Loucy (cell line): Measurements from ENCODE around the gene TANGO6.

ENCODE experiments used
- H2AFZ ChIP-seq: fragments of 200-600 bp; sonication (generic); 2 replicates; pipeline ENCODE4 v1.6.0; 2016; ENCODE audit warnings: antibody characterized with exemption, mild to moderate bottlenecking, low read length, moderate library complexity
- H3F3A ChIP-seq: fragments of 200-600 bp; 2 replicates; pipeline ENCODE4 v1.6.0; 2016; ENCODE audit warnings: antibody characterized with exemption, low read depth, mild to moderate bottlenecking
- H3K27me3 ChIP-seq: fragments of 200-600 bp; sonication (generic); 2 replicates; pipeline ENCODE4 v1.6.1; 2014; ENCODE audit warnings: low read length, mild to moderate bottlenecking; ENCODE audit not compliant: insufficient read depth, poor library complexity, severe bottlenecking
- H3K36me3 ChIP-seq: fragments of 200-600 bp; sonication (generic); 2 replicates; pipeline ENCODE4 v1.6.1; 2016; ENCODE audit warnings: low read length; ENCODE audit not compliant: insufficient read depth
- H3K4me1 ChIP-seq: fragments of 200-600 bp; sonication (generic); 2 replicates; pipeline ENCODE4 v1.5.1; 2014; ENCODE audit warnings: low read length, mild to moderate bottlenecking; ENCODE audit not compliant: insufficient read depth, poor library complexity, severe bottlenecking
- H3K4me2 ChIP-seq: fragments of 200-600 bp; sonication (generic); 2 replicates; pipeline ENCODE4 v1.6.0; 2014; ENCODE audit warnings: antibody characterized with exemption, low read length, low read depth, mild to moderate bottlenecking; ENCODE audit not compliant: poor library complexity, severe bottlenecking
- H3K4me3 ChIP-seq: fragments of 200-600 bp; sonication (generic); 2 replicates; pipeline ENCODE4 v1.5.1; 2014; ENCODE audit warnings: low read length, mild to moderate bottlenecking, mixed read lengths; ENCODE audit not compliant: poor library complexity, severe bottlenecking
- H3K79me2 ChIP-seq: fragments of 200-600 bp; sonication (generic); 2 replicates; pipeline ENCODE4 v1.6.1; 2014; ENCODE audit warnings: low read length; ENCODE audit not compliant: insufficient read depth
- H3K9ac ChIP-seq: fragments of 200-600 bp; sonication (generic); 2 replicates; pipeline ENCODE4 v1.6.0; 2014; ENCODE audit warnings: mild to moderate bottlenecking, low read depth, low read length, moderate library complexity; ENCODE audit not compliant: poor library complexity, severe bottlenecking
- H3K9me2 ChIP-seq: fragments of 200-600 bp; sonication (generic); replicated peaks from 2 replicates; pipeline ENCODE4 v1.6.1; 2016; ENCODE audit warnings: low read depth, low read length, mixed read lengths
- H3K9me3 ChIP-seq: fragments of 200-600 bp; sonication (generic); 2 replicates; pipeline ENCODE4 v1.6.1; 2014; ENCODE audit warnings: mild to moderate bottlenecking, antibody characterized with exemption, low read length, low read depth; ENCODE audit not compliant: insufficient read depth
- H4K20me1 ChIP-seq: fragments of 200-600 bp; sonication (generic); 2 replicates; pipeline ENCODE4 v1.6.0; 2014; ENCODE audit warnings: antibody characterized with exemption, low read length, mild to moderate bottlenecking; ENCODE audit not compliant: insufficient read depth, poor library complexity, severe bottlenecking
- EZH2phosphoT487 ChIP-seq: fragments of 200-600 bp; IDR thresholded peaks from 2 replicates; pipeline ENCODE4 v1.6.1; 2018; ENCODE audit warnings: antibody characterized with exemption, mild to moderate bottlenecking, moderate library complexity, borderline replicate concordance
- TF ChIP-seq, protein P1 (sequence below): fragments of 200-600 bp; sonication (generic); conservative IDR thresholded peaks from 2 replicates; pipeline ENCODE4 v1.5.1; 2014; ENCODE audit warnings: mild to moderate bottlenecking, antibody characterized with exemption, low read length

TANGO6 gene

DNA sequence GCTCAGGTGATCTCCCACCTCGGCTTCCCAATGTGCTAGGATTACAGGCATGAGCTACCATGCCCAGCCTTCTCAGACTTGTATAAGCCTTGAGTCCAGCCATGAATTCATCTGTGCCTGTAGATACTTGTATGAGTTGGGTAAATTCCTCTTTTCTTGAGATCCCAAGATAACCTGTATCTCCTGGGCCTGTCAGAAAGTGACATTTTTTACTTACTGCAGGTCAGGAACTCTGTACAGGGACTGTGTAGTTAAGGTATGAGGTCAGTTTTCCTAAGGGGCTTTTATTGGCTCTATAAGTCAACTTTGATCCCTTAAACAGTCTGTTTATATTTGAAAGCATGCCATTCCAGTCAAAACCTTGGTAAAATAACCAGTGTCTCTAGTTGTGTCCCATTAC, 155.8 kb downstream of the TANGO6 start:
- Histone ChIP-seq H3K36me3 (no peaks in the 10 kb centered on the region), H3K4me1 (no peaks in the 10 kb centered on the region), H4K20me1 (no peaks in the 10 kb centered on the region), H3K27me3 (no peaks in the 10 kb centered on the region), H3K79me2 (no peaks in the 10 kb centered on the region), H2AFZ (no peak overlapping the region), H3K9ac (no peak overlapping the region), H3K9me3 (peaks cover 5% of the 10 kb centered on the region; the same call in 1 of the 2 replicates), H3K4me3 (no peak overlapping the region), H3K4me2 (no peak overlapping the region), H3K9me2 (no peaks in the 10 kb centered on the region), H3F3A (no peaks in the 10 kb centered on the region)
- TF ChIP-seq EZH2phosphoT487: no peak
- TF ChIP-seq, protein P1, sequence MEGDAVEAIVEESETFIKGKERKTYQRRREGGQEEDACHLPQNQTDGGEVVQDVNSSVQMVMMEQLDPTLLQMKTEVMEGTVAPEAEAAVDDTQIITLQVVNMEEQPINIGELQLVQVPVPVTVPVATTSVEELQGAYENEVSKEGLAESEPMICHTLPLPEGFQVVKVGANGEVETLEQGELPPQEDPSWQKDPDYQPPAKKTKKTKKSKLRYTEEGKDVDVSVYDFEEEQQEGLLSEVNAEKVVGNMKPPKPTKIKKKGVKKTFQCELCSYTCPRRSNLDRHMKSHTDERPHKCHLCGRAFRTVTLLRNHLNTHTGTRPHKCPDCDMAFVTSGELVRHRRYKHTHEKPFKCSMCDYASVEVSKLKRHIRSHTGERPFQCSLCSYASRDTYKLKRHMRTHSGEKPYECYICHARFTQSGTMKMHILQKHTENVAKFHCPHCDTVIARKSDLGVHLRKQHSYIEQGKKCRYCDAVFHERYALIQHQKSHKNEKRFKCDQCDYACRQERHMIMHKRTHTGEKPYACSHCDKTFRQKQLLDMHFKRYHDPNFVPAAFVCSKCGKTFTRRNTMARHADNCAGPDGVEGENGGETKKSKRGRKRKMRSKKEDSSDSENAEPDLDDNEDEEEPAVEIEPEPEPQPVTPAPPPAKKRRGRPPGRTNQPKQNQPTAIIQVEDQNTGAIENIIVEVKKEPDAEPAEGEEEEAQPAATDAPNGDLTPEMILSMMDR: no peak

DNA sequence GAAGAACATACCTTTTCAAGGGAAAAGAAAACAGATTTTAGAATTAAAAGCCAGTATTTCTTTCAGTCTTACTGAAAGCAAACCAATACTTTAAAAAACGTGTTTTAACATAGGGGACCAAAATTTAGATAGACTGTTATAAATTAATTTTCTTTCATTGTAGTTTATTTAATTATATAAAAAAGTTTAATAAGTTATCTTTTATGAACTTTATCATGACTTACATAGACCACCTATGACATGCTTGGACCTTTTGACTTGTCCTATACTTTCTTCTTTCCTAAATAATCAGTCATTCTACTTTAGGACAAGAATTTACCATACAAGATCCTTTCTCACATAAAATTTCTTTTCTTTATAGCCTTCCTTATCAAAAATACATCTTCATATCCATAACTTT, 160.2 kb downstream of the TANGO6 start:
- Histone ChIP-seq H2AFZ (no peak overlapping the region), H3K4me1 (no peaks in the 10 kb centered on the region), H3K27me3 (no peaks in the 10 kb centered on the region), H3K4me3 (no peak overlapping the region), H4K20me1 (no peaks in the 10 kb centered on the region), H3K9me3 (peaks cover 9% of the 10 kb centered on the region; the same call in 1 of the 2 replicates), H3K9ac (no peak overlapping the region), H3K36me3 (no peaks in the 10 kb centered on the region), H3K79me2 (no peaks in the 10 kb centered on the region), H3K4me2 (no peak overlapping the region), H3K9me2 (no peaks in the 10 kb centered on the region), H3F3A (no peaks in the 10 kb centered on the region)
- no peak for TF ChIP-seq EZH2phosphoT487
- TF ChIP-seq, protein P1: no peak

DNA sequence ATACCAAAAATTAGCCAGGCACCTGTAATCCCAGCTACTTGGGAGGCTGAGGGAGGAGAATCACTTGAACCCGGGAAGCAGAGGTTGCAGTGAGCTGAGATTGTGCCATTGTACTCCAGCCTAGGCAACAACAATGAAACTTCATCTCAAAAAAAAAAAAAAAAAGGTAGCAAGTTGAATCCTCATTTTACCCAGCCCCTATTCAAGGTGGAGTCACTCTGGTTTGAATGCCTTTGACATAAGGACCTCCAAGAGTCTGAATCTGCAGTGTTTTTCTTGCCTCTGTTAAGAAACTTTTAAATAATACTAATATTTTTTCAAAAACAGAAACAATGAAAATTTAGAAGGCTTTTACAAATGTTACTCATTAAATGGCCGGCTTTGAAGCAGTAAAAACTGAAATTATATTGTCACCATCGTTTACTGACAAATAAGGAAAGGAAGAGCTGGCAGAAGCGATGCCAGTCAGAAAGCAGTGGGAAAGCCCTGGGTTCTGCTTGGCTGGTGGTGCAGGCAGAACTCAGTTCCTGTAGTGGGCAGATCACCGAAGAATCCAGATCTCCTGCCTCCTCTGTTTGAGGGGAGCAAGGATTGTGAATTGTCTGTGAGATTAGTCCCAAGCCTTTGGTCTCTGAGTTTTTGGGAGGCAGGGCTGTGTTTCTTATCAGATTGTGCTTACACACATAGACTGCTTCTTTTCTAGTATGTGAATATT, 162.5 kb downstream of the TANGO6 start:
- H3K4me1 ChIP-seq: no peaks in the 10 kb centered on the region
- H3K4me2 ChIP-seq: no peak overlapping the region
- no peaks in the 10 kb centered on the region for H3K9me2 ChIP-seq
- H3K36me3 ChIP-seq: no peaks in the 10 kb centered on the region
- H3K9ac ChIP-seq: no peak overlapping the region
- no peaks in the 10 kb centered on the region for H3K27me3 ChIP-seq
- TF ChIP-seq EZH2phosphoT487: no peak
- TF ChIP-seq, protein P1: no peak
- peaks cover 9% of the 10 kb centered on the region; the same call in 1 of the 2 replicates for H3K9me3 ChIP-seq
- no peak overlapping the region for H2AFZ ChIP-seq
- no peaks in the 10 kb centered on the region for H3F3A ChIP-seq
- H4K20me1 ChIP-seq: no peaks in the 10 kb centered on the region
- no peaks in the 10 kb centered on the region for H3K79me2 ChIP-seq
- H3K4me3 ChIP-seq: no peak overlapping the region
